SH-SY5Y (cell line): ENCODE measurements around the gene MYO1B.

ENCODE experiments used
- GATA2 ChIP-seq: IDR thresholded peaks from 2 replicates; pipeline ENCODE4 v1.6.1; 2011; ENCODE audit warnings: mild to moderate bottlenecking, low read depth, low read length
- GATA3 ChIP-seq: IDR thresholded peaks from 2 replicates; pipeline ENCODE4 v1.6.1; 2011; ENCODE audit warnings: low read depth, mild to moderate bottlenecking, low read length, moderate library complexity

GRCh38 chr2:191347881-191348280, 102.7 kb downstream of the MYO1B start:
- TF ChIP-seq GATA3 (no peak), GATA2 (no peak)
